Stimulated activated CD4-positive, alpha-beta T cell treated with anti-CD3 and anti-CD28 coated beads, Interleukin-2, amount 100 ng/mL, for 4 hours (primary cell): ENCODE results near the gene NCLN.
"Not testable (repeated sequence)": the region's sequence is repeated elsewhere in the genome, so short reads cannot be mapped to it uniquely, and the experiment has no call there.

Source experiments
- DNase-seq: peaks from one replicate; pipeline ENCODE4 v3.0.0-alpha.2; 2020; ENCODE audit warnings: low read depth

The NCLN gene

GRCh38 chr19:3183721-3184641 lies 1.7 kb upstream of the NCLN start:
- no peak for DNase-seq

- peak; percentile 52 for DNase-seq
Measured at GRCh38 chr19:3184847-3185460, 776 bp upstream of the NCLN start.

- DNase-seq = no peak
Measured at GRCh38 chr19:3186160-3186688, 494 bp downstream of the NCLN start.

GRCh38 chr19:3186891-3187661 lies 1.3 kb downstream of the NCLN start:
- no peak for DNase-seq

GRCh38 chr19:3187662-3188511 lies 2.2 kb downstream of the NCLN start:
- no peak for DNase-seq

GRCh38 chr19:3188627-3189596 lies 3.2 kb downstream of the NCLN start:
- no peak for DNase-seq

GRCh38 chr19:3189702-3190469 lies 4.2 kb downstream of the NCLN start:
- DNase-seq = no peak

- DNase-seq = no peak
Measured at GRCh38 chr19:3190470-3190770, 4.7 kb downstream of the NCLN start.

- DNase-seq = no peak
Measured at GRCh38 chr19:3190921-3191805, 5.4 kb downstream of the NCLN start.

GRCh38 chr19:3191806-3192104 lies 6.0 kb downstream of the NCLN start:
- DNase-seq = not testable (repeated sequence)

GRCh38 chr19:3192228-3192635 lies 6.5 kb downstream of the NCLN start:
- DNase-seq = no peak

GRCh38 chr19:3192684-3193083 lies 7.0 kb downstream of the NCLN start:
- no peak for DNase-seq

GRCh38 chr19:3193256-3194105 lies 7.8 kb downstream of the NCLN start:
- no peak for DNase-seq

GRCh38 chr19:3194106-3195087 lies 8.7 kb downstream of the NCLN start:
- no peak for DNase-seq

GRCh38 chr19:3196064-3196932 lies 10.6 kb downstream of the NCLN start:
- no peak for DNase-seq

- DNase-seq = no peak
Measured at GRCh38 chr19:3196933-3197205, 11.1 kb downstream of the NCLN start.
